ENCODE data around the gene SMAD9.

SMAD9 gene

DNA sequence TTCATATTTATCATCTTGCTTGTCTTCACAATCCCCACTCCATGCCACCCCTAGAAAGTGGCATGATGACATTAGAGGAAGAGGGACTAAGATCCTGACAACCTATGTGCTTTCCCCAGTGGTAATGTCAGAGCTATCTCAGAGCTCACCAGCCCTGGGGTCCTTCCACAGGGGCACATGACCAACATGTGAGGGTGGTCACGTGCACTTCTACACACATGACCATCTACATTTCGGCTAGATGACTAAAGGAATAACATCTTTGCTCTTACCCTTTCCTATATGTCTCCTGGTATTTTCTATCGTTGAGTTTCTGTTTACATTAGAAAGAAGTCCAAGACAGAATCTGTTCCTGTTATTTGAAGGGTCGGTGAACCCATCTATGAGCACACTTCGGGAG, 54.8 kb downstream of the SMAD9 start:
- no peak for DNase-seq (ENCODE audit: low spot score)

DNA sequence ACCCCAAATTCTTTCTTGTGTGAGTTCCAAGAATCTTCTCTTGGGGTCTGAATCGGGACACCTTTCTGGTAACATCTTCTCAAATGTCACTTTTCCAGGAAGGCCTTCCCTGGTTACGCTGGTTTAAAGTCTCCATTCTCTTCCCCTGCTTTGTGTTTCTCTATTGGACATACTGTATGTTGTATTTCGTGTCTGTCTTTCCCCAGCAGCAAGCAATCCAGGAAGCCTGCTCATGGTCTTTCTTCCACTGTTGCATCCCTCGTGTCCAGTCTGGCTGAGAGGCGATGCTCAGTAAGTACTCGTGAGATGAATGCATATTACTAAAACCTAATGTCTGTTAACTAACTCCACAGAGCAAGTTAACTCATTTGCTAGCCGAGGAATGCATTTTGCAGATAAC, 57.3 kb downstream of the SMAD9 start:
- DNase-seq (ENCODE audit: low spot score), result no peak

DNA sequence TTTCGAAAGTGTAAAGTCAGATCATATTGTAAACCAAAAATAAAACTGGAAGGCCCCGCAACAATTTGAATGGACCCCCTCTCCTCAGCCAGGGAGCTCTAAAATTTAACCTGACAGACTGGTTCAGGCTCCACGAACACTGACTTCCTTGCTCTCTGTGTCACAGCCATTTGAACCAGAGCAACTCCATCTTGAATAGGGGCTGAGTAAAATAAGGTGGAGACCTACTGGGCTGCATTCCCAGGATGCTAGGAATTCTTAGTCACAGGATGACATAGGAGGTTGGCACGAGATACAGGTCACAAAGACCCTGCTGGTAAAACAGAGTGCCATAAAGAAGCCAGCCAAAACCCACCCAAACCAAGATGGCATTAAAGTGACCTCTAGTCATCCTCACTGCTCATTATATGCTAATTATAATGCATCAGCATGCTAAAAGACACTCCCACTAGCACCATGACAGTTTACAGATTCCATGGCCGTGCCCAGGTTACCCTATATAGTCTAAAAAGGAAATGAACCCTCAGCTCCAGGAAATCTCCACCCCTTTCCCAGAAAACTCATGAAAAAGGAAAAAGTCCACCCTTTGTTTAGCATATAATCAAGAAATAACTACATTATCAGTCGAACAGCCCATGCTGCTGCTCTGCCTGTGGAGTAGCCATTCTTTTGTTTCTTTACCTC, 57.9 kb downstream of the SMAD9 start:
- no peak for DNase-seq (ENCODE audit: low spot score)

DNA sequence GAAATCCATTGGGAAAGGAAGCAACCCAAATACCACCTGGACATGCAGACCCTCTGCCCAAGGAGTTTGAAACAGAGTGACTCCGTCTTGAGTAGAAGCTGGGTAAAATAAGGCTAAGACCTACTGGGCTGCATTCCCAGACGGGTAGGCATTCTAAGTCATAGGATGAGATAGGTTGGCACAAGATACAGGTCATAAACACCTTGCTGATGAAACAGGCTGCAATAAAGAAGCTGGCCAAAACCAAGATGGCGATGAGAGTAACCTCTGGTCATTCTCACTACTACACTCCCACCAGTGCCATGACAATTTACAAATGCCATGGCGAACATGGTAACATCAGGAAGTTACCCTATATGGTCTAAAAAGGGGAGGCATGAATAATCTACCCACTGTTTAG, 60.8 kb downstream of the SMAD9 start:
- no peak for DNase-seq (ENCODE audit: low spot score)

DNA sequence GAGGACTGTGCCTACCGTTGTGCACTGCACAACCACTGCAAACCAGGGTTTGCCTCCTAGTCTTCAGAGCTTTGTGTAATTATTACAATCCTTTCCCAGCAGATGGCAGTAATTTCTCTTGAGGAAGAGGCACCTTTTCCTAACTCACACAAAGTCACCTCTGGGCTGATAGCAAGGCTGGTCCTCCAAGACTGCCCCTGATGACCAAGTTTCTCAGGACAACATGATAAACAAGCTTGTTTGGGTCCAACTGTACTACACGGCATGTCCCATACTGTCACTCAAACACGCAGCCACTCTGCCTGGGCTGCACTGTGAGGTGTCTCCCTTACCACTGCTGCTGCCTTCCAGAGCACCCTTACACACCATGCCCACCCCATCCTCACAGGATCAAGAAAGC, 61.7 kb downstream of the SMAD9 start:
- no peak for DNase-seq (ENCODE audit: low spot score)

DNA sequence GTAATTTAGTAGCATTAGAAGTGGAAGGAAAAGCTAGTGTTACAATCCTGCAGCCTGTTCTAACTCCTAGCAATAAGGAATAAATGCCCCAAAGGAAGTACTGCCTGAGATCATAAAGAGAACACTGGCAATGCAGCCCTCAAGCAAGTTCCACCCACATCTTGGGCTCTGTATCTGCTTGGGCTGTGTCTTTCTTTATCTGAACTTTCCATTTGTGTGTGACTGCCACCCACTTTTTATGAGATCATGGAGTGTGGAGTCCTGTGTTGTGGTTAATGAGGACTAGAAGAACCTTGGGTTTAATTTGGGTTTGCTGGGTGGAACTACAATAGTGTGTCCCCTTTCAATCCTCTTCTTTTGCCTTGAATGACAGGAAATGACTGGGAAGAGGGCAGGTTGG, 62.8 kb downstream of the SMAD9 start:
- DNase-seq (ENCODE audit: low spot score), result no peak

DNA sequence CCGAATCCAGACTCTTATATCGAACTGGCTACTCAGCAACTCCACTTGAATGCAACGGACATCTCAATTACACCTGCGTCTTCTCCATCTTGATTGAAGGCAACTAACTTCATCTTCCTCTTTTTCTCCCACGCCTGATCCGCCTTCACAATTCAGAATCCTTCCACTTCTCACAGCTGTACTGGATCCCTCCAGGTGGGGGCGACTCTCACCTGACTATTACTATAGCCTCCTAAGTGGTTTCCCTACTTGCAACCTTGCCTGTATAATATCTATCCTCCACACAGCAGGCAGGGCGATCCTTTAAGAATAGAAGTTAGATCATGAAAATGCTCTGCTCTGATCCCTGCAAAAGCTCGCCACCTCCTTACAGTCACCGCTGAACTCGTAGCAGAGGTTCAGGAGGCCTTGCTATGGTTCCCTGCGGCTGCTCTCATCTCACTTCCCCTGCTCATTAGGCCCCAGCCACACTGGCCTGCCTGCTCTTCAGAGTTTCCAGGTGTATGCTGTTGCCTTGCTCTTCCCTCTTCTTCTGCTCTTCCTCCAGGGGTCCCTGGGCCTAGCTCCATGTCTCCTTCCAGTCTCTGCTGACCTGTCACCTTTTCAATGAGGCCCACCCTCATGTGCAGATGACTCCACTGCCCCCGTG, 69.1 kb downstream of the SMAD9 start:
- DNase-seq (ENCODE audit: low spot score), result no peak

DNA sequence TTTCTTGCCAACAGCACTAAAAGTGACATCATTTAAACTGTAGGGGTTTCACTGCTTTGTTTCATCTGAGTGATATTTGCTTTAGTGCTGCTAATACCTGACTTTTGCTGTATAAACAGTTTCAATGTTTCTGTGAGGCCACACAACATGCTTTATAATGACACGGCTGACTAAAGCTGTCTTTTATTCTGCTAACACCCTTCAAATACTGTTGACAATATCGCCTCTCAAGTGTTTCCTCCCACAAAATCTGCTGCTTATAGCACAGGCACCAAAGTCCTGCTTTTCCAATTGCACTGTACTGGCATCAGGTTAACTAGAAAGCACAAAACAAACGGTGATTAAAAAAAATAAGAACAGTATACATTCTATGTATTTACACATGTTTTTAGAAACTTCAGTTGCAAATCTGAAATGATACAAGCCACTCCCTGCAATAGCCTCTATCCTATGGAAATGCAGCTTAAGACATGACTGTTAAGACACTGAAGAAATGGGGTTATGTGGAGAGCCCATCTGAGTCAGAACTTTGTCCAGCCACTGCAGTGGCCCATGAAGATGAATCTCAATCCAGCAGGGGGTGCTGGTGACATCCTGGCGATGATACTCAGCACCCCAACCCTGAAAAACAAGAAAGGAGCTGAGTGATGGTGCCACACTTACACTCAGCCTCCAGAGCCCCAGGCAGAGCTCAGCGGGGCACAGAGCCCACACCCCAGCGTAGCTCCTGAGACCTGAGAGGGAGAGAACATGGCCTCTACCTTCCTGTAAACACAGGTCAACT, 71.6 kb downstream of the SMAD9 start:
- no peak for DNase-seq (ENCODE audit: low spot score)

DNA sequence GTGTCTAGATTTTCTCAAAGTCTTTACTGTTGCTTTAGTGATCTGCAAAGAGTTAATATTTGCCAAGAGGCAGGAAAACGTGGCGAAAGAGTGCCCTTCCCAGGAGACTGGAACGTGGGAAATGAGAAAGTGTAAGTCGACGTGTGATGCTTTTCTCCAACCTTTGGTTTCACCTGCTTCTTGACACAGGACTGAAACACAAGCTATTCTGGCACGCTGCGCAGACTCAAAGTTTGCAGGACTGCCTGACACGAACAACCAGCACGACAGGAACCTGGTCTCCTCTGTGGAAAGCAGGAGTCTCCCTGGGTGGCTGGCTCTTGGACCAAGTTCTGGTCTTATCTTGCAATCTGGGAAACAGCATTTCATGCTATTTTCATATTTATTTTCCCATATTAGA, 72.4 kb downstream of the SMAD9 start:
- DNase-seq (ENCODE audit: low spot score), result no peak

DNA sequence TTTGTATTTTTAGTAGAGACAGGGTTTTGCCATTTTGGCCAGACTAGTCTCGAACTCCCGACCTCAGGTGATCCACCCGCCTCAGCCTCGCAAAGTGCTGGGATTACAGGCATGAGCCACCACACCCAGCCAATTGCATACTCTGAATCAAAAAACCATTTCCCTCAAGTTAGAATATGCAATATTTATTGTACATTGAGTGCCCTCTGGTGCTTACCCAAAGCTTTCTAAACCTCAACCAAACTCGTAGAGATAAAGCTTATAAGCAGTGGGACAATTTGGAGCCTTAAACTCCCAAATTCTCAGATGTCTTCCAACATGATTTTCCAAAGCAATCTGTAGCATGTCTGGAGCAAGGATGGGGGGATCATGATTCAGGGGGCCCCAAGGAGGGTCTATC, 78.6 kb downstream of the SMAD9 start:
- no peak for DNase-seq (ENCODE audit: low spot score)

DNA sequence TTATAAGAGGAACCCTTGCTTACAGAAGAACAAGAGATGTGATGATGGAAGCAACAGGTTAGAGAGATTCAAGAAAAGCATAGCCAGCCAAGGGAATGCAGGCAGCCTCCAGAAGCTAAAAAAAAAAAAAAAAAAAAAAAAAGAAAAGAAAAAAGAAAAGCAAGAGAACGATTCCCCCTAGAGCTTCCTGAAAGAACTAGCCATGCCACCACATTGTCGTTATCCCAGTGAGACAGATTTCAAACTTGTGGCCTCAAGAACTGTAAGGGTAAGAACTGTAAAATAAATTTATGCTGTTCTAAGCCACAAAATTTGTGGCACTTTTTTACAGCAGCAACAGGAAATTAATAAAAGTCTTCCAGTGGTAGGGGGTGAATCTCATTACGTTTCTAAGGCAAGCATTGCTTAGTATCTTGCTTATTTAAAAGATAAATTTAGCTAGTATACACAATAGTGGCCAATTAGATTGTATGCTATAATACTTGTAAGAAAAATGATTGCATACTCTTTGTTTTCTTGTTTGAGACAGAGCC, 79.3 kb downstream of the SMAD9 start:
- DNase-seq (ENCODE audit: low spot score), result no peak

DNA sequence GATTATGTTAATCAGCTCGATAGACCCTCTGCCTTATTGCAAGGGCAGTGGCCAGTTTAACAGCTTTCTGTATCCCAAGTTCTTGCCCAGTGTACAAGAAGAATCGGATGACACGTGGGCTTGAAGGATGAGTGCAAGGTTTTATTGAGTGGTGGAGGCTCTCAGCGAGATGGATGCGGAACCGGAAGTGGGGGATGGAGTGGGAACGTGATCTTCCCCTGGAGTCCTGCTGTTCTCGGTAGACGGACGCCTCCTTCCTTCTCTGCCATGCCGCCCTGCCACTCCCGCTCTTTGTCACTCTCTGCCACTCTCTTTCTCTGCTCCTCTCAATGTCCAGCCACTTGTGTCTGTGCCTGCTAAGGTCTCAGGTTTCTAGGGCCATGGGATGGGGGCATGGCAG, 80.1 kb downstream of the SMAD9 start:
- no peak for DNase-seq (ENCODE audit: low spot score)

DNA sequence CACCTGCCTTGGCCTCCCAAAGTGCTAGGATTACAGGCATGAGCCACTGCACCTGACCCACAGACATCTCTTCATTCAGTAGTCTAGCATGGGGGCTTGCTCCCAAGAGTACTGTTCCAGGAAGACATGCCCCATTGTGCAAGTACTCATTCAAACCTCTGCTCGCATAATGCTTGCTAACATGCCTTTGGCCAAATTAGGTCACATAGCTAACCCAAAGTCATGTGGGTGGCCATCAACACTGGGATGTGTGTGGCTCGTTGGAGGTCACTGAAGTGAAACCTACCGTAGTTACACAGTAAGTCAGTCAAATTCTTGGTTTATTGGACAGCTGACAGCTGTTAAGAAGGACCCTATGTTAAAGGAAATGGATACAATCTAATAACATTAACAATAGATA, 80.8 kb downstream of the SMAD9 start:
- no peak for DNase-seq (ENCODE audit: low spot score)

DNA sequence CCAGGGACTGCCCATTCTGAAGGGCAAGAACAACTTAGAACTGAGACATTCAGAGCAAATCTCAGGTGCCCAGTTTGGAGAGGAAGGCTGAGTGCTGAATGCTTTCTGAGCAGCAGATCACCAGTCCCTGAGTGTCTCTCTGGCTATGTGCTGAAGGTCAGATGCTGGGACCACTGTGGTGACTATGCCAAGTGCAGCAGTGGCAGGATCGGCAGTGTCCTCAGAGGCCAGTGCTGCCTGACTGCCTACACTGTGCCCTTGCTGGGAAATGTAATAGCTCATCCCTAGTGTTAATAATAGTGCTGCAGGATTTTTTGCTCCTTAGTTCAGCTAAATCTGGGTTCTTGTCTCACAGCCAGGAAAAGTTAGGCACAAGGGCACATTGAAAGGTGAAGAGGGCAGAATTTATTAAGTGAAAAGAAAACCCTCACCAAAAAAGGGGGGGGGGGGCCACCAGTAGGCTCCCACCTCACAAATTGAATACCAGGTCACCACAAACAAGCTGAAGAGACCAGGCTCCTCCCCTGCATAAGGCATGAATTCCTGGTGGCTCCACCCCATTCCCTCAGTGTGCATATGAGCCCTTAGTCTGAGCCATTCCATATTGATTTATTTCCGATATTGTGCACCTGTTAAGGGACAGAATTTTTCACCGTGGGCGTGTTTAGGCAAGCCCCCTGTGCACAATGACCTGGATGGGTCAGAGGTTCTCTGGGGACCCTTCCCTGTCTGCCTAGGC, 82.5 kb downstream of the SMAD9 start:
- DNase-seq (ENCODE audit: low spot score), result no peak

DNA sequence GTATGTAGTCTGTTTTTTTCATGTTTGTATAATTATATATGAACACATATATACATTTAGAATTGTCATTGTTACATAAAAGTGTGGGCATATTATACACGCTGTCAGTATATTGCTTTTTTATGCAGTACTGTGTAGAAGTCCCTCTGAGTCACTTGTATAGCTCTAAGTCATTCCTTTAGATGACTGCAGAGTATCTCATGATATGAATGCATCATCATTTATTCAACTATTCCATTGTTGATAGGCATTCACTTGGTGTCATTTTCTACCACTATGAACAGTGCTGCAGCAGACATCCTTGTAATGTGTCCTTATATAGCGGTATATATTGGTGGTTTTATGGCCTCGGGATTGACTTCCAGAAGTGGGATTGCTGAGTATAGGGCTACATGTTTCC, 85.7 kb downstream of the SMAD9 start:
- DNase-seq (ENCODE audit: low spot score), result no peak

DNA sequence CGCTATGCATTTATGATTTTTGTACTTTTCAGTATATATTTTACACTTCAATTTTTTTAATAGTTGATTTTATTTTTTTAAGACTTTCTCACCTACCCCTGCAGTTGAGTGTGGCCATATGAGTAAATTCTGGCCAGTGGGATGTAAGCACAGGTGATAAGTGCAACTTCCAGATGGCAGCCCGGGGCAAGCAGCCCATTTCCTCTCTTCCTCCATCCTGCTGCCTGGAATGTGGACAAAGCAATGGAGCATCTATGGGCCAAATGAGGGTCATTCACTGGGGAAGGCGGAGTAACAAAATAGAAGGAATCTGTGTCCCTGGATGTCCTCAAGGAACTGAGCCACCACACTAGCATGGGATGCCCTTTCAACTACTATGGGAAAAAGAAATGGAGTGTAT, 88.7 kb downstream of the SMAD9 start:
- DNase-seq (ENCODE audit: low spot score), result no peak

DNA sequence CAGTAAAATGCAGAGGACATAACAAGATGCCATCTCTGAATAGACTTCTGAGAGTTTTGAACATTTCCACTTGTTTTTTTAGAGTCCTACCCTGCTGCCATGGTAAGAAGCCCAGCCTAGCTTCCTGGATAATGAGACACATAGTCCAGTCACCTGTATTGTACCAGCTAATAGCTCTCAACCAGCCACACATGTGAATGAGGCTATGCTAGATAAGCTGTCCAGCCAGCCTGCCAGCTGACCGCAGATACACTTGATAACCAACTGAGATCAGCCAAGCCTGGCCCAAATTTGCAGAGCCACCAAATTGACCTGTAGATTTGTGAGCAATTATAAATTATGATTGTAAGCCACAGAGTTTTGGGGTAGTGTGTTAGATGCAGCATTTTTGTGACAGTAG, 90.3 kb downstream of the SMAD9 start:
- no peak for DNase-seq (ENCODE audit: low spot score)

DNA sequence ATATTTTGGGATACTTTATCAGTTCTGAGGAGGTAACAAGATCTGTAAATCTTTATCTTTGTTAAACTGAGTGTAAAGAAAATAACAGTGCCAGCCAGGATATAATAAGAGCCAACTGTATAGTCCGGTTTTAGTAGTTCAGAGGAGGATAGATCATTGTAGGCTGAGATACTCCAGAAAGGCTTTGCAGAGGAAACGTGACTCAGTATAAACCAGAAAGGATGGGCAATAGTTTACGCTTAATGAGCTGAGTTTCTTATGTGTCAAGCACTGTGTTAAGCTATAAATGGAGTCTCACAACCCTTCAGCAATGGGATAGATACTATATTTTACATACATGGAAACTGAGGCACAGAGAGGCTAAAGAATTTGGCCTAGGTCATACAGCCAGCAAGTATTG, 97.3 kb downstream of the SMAD9 start:
- DNase-seq (ENCODE audit: low spot score), result no peak

DNA sequence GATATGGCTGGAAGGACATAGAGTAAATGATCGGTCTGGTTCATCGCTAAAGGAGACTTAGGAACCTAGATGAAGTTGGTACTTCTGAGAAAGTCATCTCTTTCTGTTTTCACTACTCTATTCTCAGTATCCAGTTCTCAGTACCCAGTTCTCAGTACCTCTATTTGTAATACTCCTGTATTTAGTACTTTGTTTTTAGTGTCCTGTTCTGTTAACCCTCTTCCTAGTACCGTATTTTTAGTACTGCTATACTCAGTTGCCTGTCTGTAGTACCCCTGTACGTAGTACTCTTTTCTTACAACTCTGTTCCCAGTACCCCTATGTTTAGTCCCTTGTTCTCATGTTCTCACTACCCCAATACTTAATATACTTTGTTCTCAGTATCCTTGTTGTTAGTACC, 99.8 kb downstream of the SMAD9 start:
- no peak for DNase-seq (ENCODE audit: low spot score)

DNA sequence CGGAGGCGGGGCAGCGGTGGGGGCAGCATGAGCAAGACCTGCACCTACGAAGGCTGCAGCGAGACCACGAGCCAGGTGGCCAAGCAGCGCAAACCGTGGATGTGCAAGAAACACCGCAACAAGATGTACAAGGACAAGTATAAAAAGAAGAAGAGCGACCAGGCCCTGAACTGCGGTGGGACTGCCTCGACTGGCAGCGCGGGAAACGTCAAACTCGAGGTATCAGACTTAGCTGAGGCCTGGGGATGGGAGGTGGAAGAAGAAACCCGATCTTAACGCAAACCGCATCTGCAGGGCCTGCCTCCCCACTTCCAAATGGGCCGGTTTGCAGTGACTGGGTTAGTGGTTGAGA, 100.3 kb downstream of the SMAD9 start:
- DNase-seq (ENCODE audit: low spot score), result no peak

DNA sequence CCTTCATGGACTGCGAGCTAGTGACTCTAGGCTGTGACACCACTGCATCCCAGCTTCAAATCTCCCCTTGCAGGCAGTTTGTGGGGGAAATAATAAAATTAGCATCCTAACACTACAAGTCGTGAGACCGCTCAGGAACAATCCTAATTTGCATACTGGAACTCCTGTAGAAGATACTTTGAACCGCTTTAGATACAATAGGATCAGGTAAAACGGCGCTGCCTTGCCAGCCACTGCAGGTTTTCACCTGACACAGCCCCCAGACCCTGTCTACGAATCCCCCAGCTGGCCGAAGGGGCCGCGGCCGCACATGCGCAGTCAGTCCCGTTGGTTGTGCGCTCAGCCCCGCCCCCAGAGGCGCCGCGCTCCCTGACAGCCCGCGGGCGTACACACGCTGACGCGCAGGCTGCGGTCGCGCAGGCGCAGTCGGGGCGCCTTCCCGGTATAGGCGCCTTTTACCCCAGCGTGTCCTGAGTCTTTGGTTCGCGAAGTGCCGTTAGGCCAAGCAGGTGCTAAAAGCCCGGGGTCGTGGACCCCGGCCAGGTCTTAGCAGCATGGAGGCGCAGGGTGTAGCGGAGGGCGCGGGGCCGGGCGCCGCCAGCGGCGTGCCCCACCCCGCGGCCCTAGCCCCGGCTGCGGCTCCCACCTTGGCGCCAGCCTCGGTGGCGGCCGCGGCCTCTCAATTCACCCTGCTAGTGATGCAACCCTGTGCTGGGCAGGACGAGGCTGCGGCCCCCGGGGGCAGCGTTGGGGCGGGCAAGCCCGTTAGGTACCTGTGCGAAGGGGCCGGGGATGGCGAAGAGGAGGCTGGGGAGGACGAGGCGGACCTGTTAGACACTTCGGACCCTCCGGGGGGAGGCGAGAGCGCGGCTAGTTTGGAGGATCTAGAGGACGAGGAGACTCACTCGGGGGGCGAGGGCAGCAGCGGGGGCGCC, 101.0 kb downstream of the SMAD9 start, which contains the start of gene RFXAP:
Gene RFXAP (plus strand): TSS at position 419 of the 935 bp plus-strand sequence. CDS start 136 bp downstream, at position 555.
- peak; percentile 95 for DNase-seq (ENCODE audit: low spot score)
